ENCODE data around the gene LCN2. TPM values are rescaled to one million over a fixed set of nuclear protein-coding genes. Genes with fewer than 3 reads are reported as not detected.

The LCN2 gene
- polyA plus RNA-seq, 1 experiment = not detected

- POLR2A ChIA-PET = no interaction called here
- CTCF ChIA-PET = interaction anchor here (0.6 to 2.3 kb wide), 4 partner anchors 9 to 617 kb away, joined by 3 to 9 read pairs (median 4); partner anchors contain the start of gene DNM1
Observed at GRCh38 chr9:128193469-128194096, 44.3 kb downstream of the LCN2 start.

DNA sequence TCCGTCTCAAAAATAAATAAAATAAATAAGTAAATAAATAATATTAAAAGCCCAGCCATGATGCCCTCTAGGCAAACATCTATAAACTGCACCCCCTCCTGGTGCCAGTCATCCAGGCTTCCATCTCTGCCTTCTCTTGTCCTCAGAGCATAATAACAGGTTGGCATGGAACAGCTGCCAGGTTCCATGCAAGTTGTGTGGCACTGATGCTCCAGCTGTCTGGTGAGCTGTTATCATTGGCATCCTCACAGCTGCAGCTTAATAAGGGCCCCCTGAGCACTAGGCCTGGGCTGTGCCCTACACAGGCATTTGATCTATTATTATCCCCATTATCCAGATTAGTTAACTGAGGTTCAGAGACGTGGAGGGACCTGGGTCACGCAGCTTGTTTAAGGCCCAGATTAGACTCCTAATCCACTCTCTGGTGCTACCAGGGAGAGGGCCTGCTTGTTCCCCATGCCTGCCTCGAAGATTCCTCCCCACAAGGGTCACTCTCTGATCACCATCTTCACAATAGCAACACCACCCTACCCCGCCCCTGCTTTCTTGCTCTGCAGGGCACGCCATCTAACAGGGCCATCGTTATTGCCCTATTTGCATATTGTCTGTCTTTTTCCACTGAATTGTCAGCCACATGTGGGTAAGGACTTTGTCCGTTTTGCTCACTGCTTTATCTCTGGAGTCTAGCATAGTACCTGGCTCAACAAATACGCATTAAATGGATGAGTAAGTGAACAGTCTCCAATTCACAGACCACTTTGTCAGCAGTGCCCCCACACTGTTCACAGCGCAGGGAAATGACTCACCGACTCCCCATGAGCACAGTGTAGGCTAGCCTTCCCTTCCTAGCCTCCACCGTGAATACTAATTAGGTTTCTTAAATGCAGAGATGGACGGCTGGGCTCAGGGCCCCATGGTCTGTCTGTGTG lies 52.5 kb downstream of the LCN2 start:
- no peak overlapping the region for H3K4me3 ChIP-seq (ENCODE audit: low read depth, low read length)
- TF ChIP-seq, protein P1, sequence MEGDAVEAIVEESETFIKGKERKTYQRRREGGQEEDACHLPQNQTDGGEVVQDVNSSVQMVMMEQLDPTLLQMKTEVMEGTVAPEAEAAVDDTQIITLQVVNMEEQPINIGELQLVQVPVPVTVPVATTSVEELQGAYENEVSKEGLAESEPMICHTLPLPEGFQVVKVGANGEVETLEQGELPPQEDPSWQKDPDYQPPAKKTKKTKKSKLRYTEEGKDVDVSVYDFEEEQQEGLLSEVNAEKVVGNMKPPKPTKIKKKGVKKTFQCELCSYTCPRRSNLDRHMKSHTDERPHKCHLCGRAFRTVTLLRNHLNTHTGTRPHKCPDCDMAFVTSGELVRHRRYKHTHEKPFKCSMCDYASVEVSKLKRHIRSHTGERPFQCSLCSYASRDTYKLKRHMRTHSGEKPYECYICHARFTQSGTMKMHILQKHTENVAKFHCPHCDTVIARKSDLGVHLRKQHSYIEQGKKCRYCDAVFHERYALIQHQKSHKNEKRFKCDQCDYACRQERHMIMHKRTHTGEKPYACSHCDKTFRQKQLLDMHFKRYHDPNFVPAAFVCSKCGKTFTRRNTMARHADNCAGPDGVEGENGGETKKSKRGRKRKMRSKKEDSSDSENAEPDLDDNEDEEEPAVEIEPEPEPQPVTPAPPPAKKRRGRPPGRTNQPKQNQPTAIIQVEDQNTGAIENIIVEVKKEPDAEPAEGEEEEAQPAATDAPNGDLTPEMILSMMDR (IDR thresholded peaks at IDR 0.05; ENCODE audit: insufficient read depth, low read depth, low read length) = no peak
- no peaks in the 10 kb centered on the region for H3K36me3 ChIP-seq (ENCODE audit: control insufficient read depth, insufficient read depth, low read length)
- CTCF ChIA-PET = interaction anchor here (0.9 to 2.7 kb wide), 3 partner anchors 8 to 11 kb away, joined by 3 to 6 read pairs (median 4); no protein-coding TSS in a partner anchor
- no peak for DNase-seq (ENCODE audit: low read depth)
- no peaks in the 10 kb centered on the region for H3K27me3 ChIP-seq (ENCODE audit: control insufficient read depth, insufficient read depth, low read length)
- POLR2A ChIA-PET = no interaction called here

More at GRCh38 chr9:128193469-128194096, 44.3 kb downstream of the LCN2 start:
- no peaks in the 10 kb centered on the region for H3K36me3 ChIP-seq (ENCODE audit: control insufficient read depth, insufficient read depth, low read length)
- no peak for DNase-seq (ENCODE audit: low read depth)
- H3K4me3 ChIP-seq (ENCODE audit: low read depth, low read length) = no peak overlapping the region
- H3K27me3 ChIP-seq (ENCODE audit: control insufficient read depth, insufficient read depth, low read length) = no peaks in the 10 kb centered on the region
- TF ChIP-seq, protein P1 (IDR thresholded peaks at IDR 0.05; ENCODE audit: insufficient read depth, low read depth, low read length) = no peak

GRCh38 chr9:128202648-128203023 lies 53.4 kb downstream of the LCN2 start:
- Histone ChIP-seq H3K4me3 (ENCODE audit: low read depth, low read length) (no peak overlapping the region), H3K27me3 (ENCODE audit: control insufficient read depth, insufficient read depth, low read length) (no peaks in the 10 kb centered on the region), H3K36me3 (ENCODE audit: control insufficient read depth, insufficient read depth, low read length) (no peaks in the 10 kb centered on the region)
- POLR2A ChIA-PET = no interaction called here
- no peak for DNase-seq (ENCODE audit: low read depth)
- CTCF ChIA-PET = interaction anchor here (0.9 kb wide), 1 partner anchor 9 kb away, joined by 3 read pairs; no protein-coding TSS in a partner anchor
- TF ChIP-seq, protein P1 (IDR thresholded peaks at IDR 0.05; ENCODE audit: insufficient read depth, low read depth, low read length) = no peak

Other genes with a start within 250 kb of the LCN2 start
- gene ST6GALNAC6, start 249.8 kb upstream of the LCN2 start, polyA plus RNA-seq (2011; rRNA removed) = 48.5 and 78.3 TPM in 2 replicates
- 21.4 and 35.5 TPM in 2 replicates for gene ST6GALNAC4, start 232.4 kb upstream of the LCN2 start, polyA plus RNA-seq (2011; rRNA removed)
- gene PIP5KL1, start 218.7 kb upstream of the LCN2 start, polyA plus RNA-seq (2011; rRNA removed) = 1.9 and 2.3 TPM in 2 replicates
- 35.0 and 55.3 TPM in 2 replicates for gene DPM2, start 211.6 kb upstream of the LCN2 start, polyA plus RNA-seq (2011; rRNA removed)
- gene EEIG1, start 168.5 kb upstream of the LCN2 start, polyA plus RNA-seq (2011; rRNA removed) = 7.3 and 26.6 TPM in 2 replicates
- 8.2 and 10.6 TPM in 2 replicates for gene NAIF1, start 82.1 kb upstream of the LCN2 start, polyA plus RNA-seq (2011; rRNA removed)
- gene SLC25A25, start 81.2 kb upstream of the LCN2 start, polyA plus RNA-seq (2011; rRNA removed) = 10.2 and 12.9 TPM in 2 replicates
- 59.7 and 91.9 TPM in 2 replicates for gene PTGES2, start 21.7 kb upstream of the LCN2 start, polyA plus RNA-seq (2011; rRNA removed)
- 45.0 and 60.4 TPM in 2 replicates for gene BBLN, start 10.8 kb downstream of the LCN2 start, polyA plus RNA-seq (2011; rRNA removed)
- 24.0 and 36.0 TPM in 2 replicates for gene CIZ1, start 42.1 kb downstream of the LCN2 start, polyA plus RNA-seq (2011; rRNA removed)
- gene DNM1, start 53.9 kb downstream of the LCN2 start, polyA plus RNA-seq (2011; rRNA removed) = 6.4 and 8.4 TPM in 2 replicates
- 86.6 and 91.1 TPM in 2 replicates for gene GOLGA2, start 126.6 kb downstream of the LCN2 start, polyA plus RNA-seq (2011; rRNA removed)
- 76.4 and 77.4 TPM in 2 replicates for gene SWI5, start 126.8 kb downstream of the LCN2 start, polyA plus RNA-seq (2011; rRNA removed)
- gene TRUB2, start 173.0 kb downstream of the LCN2 start, polyA plus RNA-seq (2011; rRNA removed) = 20.6 and 25.9 TPM in 2 replicates
- 27.3 and 34.6 TPM in 2 replicates for gene COQ4, start 173.4 kb downstream of the LCN2 start, polyA plus RNA-seq (2011; rRNA removed)
- gene SLC27A4, start 191.1 kb downstream of the LCN2 start, polyA plus RNA-seq (2011; rRNA removed) = 9.3 and 15.2 TPM in 2 replicates
- gene URM1, start 221.9 kb downstream of the LCN2 start, polyA plus RNA-seq (2011; rRNA removed) = 68.7 and 95.7 TPM in 2 replicates

Measured in BJ (cell line).